GM19463 (cell line): ENCODE results near the gene ME1.
A peak's percentile ranks its signal among the peaks of the same experiment; 100 is the strongest.
"Not testable (repeated sequence)": the region's sequence is repeated elsewhere in the genome, so short reads cannot be mapped to it uniquely, and the experiment has no call there.

Experiments used
- ATAC-seq: cut with Tn5 transposase; IDR thresholded peaks from one replicate; pipeline ENCODE4 v1.9.1; 2021; ENCODE audit warnings: mild to moderate bottlenecking, moderate library complexity; ENCODE audit not compliant: unreplicated experiment

The ME1 gene

DNA sequence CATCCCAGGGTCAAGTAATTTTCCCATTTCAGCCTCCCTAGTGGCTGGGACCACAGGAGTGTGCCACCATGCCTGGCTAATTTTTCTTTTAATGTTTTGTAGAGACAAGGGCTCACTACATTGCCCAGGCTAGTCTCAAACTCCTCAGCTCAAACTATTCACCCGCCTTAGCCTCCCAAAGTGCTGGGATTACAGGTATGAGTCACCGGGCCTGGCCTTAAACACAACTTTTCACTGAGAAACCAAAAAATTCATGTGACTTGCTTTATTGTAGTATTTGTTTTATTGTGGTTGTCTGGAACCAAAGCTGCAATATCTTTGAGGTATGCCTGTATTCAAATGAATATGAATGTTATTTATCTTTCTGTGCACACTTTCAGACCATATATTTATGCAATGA, 165.5 kb downstream of the ME1 start:
- ATAC-seq: no peak

DNA sequence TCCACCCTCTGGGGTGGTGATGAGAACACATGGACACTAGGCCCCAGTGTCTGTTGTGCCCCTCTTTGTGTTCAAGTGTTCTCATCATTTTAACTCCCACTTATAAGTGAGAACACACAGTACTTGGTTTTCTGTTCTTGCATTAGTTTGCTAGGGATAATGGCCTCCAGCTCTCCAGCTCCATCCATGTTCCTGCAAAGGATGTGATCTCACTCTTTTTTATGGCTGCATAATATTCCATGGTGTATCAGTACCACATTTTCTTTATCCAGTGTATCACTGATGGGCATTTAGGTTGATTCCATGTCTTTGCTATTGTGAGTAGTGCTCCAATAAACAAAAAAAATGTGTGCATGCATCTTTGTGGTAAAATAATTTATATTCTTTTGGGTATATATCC, 170.3 kb downstream of the ME1 start:
- ATAC-seq: no peak

GRCh38 chr6:83258517-83258916, 172.3 kb downstream of the ME1 start:
- ATAC-seq: no peak

DNA sequence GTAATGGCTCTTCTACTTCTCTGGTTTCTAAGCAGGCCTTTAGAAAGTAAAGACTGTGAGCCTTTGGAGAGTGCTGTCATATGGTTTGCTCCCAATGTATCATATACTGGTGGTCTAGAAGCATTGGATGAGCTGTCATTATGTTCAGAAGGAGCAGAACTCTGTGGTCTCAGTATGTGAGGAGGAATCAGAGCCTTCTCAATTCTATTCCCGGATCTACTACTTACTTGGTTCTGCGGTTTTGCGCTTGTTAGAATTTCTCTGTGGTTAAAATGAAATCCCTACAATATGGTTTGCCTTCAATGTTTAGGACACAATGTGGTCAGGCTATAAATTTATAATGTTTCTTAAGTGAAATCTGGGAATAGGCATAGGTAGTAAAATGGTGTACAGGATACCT, 173.1 kb downstream of the ME1 start:
- no peak for ATAC-seq

DNA sequence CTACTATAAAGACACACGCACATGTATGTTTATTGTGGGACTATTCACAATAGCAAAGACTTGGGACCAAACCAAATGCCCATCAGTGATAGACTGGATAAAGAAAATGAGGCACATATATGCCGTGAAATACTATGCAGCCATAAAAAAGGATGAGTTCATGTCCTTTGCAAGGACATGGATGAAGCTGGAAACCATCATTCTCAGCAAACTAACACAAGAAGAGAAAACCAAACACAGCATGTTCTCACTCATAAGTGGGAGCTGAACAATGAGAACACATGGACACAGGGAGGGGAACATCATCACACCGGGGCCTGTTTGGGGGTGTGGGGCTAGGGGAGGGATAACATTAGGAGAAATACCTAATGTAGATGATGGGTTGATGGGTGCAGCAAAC, 174.1 kb downstream of the ME1 start:
- ATAC-seq: not testable (repeated sequence)

DNA sequence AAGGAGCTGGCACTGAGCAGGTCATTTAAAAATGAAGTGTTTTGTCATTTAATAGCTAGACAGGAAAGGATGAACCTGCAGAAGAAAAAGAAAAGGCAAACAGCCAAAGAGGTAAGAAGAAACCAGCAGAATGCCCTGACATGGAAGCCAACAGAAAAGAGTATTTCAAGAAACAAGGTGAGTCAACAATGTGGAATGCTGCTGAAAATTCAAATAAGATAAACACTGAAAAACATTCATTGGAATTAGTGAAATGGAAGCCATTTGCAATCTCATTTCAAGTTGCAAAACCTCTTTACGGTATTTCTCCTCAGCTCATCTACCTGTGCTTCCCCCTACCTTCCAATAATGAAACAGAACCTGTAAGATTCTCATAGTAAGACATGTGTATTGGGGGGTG, 178.1 kb downstream of the ME1 start:
- ATAC-seq: no peak

DNA sequence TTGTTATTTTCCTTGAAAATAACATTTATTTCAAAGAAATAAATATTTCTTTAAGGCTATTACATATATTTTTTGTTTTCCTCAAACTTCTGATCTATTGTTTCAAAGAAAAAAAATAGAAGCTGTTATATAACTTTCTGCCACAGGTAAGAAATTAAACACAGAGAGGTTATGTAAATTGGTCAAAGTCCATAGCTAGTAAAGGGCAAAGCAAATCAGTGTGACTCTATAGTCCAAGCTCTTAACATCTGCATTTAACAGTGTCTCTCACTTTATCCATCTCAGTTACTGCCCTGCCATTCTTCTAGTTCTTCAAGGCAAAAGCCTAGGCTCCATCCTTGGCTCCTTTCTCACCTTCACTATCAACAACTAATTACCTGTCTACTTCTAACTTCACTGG, 180.6 kb downstream of the ME1 start:
- no peak for ATAC-seq

DNA sequence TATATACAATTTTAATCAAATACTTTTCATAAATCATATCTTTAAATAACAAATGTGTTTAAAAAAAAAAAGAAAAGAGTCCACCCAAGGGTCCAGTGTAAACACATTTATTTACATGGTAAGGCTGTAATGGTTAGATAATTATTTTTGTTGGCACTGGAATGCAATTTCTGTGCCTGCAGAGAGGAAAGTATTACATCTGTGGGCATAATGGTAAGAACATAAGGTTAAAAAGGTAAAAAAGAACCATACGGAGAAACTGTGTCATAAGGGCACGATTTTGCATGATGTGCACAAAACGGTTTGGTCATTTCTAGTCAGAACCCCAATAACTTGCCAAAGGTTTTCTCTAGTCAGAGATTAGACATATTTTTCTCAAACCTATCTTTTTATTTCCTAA, 183.4 kb downstream of the ME1 start:
- ATAC-seq: no peak

DNA sequence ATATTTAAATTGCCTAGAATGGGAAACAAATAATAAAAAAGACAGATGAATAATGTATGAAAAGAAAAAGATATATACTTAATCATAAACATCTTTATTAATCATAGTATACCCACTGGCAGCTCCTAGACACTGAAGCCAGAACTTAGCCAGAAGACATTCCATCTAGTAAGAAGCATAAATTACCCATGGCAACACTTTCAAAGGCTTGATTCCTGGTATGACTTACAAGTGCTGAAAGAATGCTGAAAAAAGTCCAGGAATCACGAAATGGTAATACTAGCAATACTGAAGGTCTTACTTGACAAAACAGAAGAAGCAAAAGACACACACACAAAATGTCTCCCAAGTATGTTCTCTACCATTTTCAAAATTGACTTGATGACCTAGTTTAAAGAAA, 199.7 kb downstream of the ME1 start:
- ATAC-seq: no peak

- ATAC-seq: no peak
These were observed 204.3 kb downstream of the ME1 start for GRCh38 chr6:83226517-83226916.

GRCh38 chr6:83221889-83222479, 208.9 kb downstream of the ME1 start:
- no peak for ATAC-seq

GRCh38 chr6:83221276-83221675, 209.6 kb downstream of the ME1 start:
- ATAC-seq: no peak

DNA sequence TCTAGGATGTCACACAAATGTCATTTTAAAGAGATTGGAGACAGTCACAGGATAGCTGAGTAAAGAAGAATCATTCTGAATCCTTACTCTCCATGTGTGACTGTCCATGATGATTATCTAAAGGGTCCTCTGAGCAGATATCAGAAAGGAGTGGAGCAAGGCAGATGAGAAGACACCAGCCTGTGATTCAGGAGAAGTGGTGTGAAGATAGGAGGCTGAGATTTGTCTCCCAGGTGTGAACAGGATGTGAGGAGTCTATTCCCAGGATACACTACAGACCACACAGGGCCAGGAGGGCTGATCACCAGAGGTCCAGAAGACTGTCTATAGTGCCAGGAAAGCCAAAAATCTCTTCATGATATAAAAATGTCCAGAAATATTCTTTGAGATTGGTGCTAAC, 210.7 kb downstream of the ME1 start:
- no peak for ATAC-seq

- no peak for ATAC-seq
These were observed 212.2 kb downstream of the ME1 start for GRCh38 chr6:83218646-83219045.

GRCh38 chr6:83216806-83217205, 214.0 kb downstream of the ME1 start:
- ATAC-seq: no peak

DNA sequence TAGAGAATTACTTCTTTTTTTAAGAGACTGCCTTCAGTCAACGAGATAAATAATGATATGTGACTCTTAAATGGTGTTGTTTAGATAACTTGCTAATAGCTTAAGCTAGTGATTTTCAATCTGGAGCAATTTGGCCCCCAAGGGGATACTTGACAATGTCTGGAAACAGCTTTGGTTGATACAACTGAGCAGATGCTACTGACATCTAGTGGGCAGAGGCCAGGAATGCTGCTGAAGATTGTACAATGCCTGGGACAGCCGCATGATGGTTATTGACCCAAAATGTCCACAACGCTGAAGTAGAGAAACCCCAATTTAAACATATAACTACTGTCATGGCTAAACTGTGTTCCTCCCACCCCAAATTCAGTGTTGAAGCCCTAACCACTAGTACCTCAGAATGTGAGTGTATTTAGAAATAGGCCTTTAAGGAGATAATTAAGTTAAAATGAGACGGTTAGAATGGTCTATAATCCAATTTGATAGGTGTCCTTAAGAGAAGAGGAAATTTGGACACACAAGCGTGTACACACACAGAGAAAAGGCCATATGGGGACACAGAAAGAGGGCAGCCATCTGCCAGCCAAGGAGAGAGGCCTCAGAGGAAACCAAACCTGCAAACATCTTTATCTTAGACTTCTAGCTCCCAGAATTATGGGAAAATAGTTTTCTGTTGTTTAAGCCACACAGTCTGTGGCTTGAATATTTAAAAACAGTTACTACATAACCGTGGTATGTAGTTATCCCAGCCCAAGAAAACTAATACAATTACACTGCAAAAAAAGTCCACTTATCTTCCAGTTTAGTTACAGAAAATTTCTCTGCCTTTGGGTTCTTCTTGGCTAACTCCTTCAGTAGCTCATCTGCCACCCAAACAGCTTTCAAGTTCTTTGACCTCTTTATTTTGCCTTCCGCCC, 215.5 kb downstream of the ME1 start:
- ATAC-seq: peak; percentile 100

GRCh38 chr6:83202031-83202430, 228.8 kb downstream of the ME1 start:
- ATAC-seq: no peak

DNA sequence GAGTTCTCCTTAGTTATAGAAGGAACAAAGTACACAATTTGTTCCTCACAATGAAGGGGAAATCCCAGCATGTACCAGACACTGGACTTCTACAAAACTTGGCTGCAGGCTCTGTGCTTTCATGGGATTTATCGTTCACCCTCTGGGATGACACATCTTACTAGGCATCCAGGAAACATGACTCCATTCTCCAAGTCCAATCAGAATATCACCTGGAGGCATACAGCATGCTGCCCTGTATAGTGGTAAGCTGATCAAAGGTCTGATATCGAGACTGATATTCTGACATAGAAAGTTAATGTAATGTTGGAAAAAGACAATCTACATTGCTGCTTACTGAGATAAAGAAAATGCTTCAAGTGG, 231.0 kb downstream of the ME1 start:
- peak; percentile 13 for ATAC-seq

- ATAC-seq: peak; percentile 73
These were observed 231.5 kb downstream of the ME1 start for GRCh38 chr6:83199173-83199862.

DNA sequence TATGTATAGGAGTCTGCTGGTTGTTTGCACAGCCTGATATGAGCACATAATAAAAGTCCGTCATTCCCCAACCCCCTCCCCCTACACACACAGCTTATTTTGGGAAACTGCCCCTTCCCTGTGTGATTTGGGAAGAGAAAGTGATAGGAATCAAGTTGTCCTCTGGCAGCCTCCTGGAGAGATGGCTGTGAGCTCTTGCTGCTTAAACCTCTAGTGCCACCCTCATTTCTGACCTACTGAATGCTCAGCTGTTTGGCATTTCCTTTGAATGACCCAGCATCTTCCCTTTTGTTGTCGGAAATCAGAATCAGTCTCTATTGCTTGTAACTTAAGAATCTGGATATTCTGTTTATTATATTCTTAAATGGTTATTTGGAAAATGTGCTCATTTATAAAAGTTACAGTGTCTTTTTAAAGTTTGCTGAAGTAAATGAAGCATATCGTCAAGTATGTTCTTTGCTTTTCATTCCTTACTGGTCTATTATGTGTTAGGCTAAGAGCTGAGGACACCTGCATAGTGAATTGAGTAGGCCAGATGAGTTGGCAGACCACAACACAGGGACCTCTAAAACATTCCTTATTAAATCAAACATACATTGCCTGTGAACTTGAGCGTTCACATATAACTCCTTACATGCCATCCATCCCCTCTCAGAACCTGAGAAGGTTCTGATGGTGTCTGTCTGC, 232.2 kb downstream of the ME1 start:
- no peak for ATAC-seq
